Esophagus squamous epithelium (tissue), 4 donors: Measurements from ENCODE around the gene ZSCAN1.

Experiments used
- POLR2A ChIP-seq, 4 donors: fragments of 450-650 bp; IDR thresholded peaks; one replicate each; pipeline ENCODE4 v1.6.1; 2017; ENCODE audit warnings: antibody characterized with exemption in 4 of 4, mild to moderate bottlenecking in 4 of 4, moderate library complexity in 3 of 4
- TF ChIP-seq, protein P1 (sequence below), 6 experiments: fragments of 450-650 bp in 4 of 6; fragments of 200-600 bp in 2 of 6; sonication (generic) in 2 of 6; IDR thresholded peaks; one replicate each; pipeline ENCODE4 v1.5.1; 2016 to 2019; ENCODE audit warnings: antibody characterized with exemption in 6 of 6, mild to moderate bottlenecking in 4 of 6, moderate library complexity in 4 of 6

DNA sequence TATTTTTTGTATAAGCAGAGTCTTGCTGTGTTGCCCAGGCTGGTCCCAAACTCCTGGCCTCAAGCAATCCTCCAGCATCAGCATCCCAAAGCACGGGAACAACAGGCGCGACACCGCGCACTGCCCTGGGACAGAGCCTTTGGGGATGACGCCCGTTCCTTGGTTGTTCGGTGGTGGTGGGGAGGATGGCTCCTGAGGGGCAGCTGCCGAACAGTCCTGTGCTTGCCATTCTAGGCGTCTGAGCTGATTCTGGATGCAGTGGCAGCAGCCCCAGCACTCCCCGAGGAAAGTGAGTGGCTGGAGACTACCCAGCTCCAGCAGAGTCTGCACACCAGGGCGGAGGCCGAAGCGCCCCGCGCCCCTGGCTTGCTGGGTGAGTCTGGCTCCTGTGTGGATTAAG, 18.4 kb downstream of the ZSCAN1 start:
- TF ChIP-seq, protein P1, sequence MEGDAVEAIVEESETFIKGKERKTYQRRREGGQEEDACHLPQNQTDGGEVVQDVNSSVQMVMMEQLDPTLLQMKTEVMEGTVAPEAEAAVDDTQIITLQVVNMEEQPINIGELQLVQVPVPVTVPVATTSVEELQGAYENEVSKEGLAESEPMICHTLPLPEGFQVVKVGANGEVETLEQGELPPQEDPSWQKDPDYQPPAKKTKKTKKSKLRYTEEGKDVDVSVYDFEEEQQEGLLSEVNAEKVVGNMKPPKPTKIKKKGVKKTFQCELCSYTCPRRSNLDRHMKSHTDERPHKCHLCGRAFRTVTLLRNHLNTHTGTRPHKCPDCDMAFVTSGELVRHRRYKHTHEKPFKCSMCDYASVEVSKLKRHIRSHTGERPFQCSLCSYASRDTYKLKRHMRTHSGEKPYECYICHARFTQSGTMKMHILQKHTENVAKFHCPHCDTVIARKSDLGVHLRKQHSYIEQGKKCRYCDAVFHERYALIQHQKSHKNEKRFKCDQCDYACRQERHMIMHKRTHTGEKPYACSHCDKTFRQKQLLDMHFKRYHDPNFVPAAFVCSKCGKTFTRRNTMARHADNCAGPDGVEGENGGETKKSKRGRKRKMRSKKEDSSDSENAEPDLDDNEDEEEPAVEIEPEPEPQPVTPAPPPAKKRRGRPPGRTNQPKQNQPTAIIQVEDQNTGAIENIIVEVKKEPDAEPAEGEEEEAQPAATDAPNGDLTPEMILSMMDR (IDR thresholded peaks at IDR 0.05) = no peak
- no peak for TF ChIP-seq POLR2A (IDR thresholded peaks at IDR 0.05)
